Osteocyte (in vitro differentiated cells): ENCODE data around the gene PEDS1. TPM values are rescaled to one million over a fixed set of nuclear protein-coding genes. Genes with fewer than 3 reads are reported as not detected.
"Not testable (repeated sequence)": the region's sequence is repeated elsewhere in the genome, so short reads cannot be mapped to it uniquely, and the experiment has no call there.

Experiments
- DNase-seq: peaks from one replicate; pipeline ENCODE4 v3.0.0; 2021; ENCODE audit warnings: mixed read lengths; ENCODE audit not compliant: unreplicated experiment; ENCODE audit errors: extremely low spot score
- H3K27ac Mint-ChIP-seq: one replicate; pipeline ENCODE4 v1.8.0; 2021; ENCODE audit warnings: mild to moderate bottlenecking, mixed read lengths; ENCODE audit not compliant: unreplicated experiment
- H3K27me3 Mint-ChIP-seq: one replicate; pipeline ENCODE4 v1.8.0; 2021; ENCODE audit warnings: mixed read lengths; ENCODE audit not compliant: unreplicated experiment
- H3K36me3 Mint-ChIP-seq: one replicate; pipeline ENCODE4 v1.8.0; 2021; ENCODE audit warnings: mixed read lengths; ENCODE audit not compliant: unreplicated experiment
- H3K4me1 Mint-ChIP-seq: one replicate; pipeline ENCODE4 v1.8.0; 2021; ENCODE audit warnings: mixed read lengths; ENCODE audit not compliant: unreplicated experiment
- H3K4me3 Mint-ChIP-seq: one replicate; pipeline ENCODE4 v1.8.0; 2021; ENCODE audit warnings: mild to moderate bottlenecking, moderate library complexity, mixed read lengths; ENCODE audit not compliant: unreplicated experiment
- H3K9me3 Mint-ChIP-seq: one replicate; pipeline ENCODE4 v1.8.0; 2021; ENCODE audit warnings: mixed read lengths; ENCODE audit not compliant: unreplicated experiment
- CTCF ChIP-seq: fragments of 200-600 bp; sonication (generic); IDR thresholded peaks from 2 replicates; pipeline ENCODE4 v1.5.0; 2021; ENCODE audit warnings: antibody characterized with exemption, mild to moderate bottlenecking, moderate library complexity
- total RNA-seq: library from RNA; stranded (reverse); gene quantifications from 2 replicates; pipeline ENCODE4 v1.2.1, GENCODE V29; 2021

PEDS1 gene
- total RNA-seq, 1 donor from 2014 or later: 61.2 TPM

GRCh38 chr20:50141018-50141675 lies 12.4 kb downstream of the PEDS1 start:
- Mint-ChIP-seq H3K4me1 (peaks cover 65% of the 10 kb centered on the region), H3K36me3 (peaks cover 28% of the 10 kb centered on the region), H3K27ac (peak overlapping the region; percentile 27), H3K27me3 (no peaks in the 10 kb centered on the region), H3K9me3 (no peaks in the 10 kb centered on the region), H3K4me3 (no peak overlapping the region)
- no peak for DNase-seq
- no peak for TF ChIP-seq CTCF

DNA sequence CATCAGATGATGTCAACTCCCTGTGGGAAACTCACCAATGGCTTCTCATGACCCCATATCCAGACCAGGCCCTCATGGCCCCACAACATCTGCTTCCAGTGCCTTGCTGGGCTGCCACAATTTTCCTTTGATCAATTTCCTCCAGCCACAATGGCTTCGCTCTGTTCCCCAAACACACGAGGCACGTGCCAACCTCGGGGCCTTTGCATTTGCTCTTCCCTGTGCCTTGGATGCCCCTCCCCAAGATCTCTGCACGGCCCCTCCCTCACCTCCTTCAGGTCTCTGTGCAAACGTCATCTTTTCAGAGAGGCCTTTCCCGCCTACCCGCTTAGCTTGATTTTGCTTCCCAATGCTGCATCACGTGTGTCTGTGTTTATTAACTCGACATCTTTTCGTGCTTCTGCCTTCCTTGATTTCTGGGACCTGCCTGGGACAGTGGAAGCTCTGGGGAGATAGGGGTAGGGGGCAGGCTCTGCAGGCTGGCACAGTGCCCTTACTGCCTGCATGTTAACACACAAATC lies 13.1 kb downstream of the PEDS1 start:
- no peaks in the 10 kb centered on the region for H3K27me3 Mint-ChIP-seq
- TF ChIP-seq CTCF: no peak
- DNase-seq: no peak
- no peaks in the 10 kb centered on the region for H3K9me3 Mint-ChIP-seq
- H3K4me1 Mint-ChIP-seq: peaks cover 58% of the 10 kb centered on the region
- H3K27ac Mint-ChIP-seq: peak overlapping the region; percentile 88
- no peak overlapping the region for H3K4me3 Mint-ChIP-seq
- H3K36me3 Mint-ChIP-seq: peaks cover 28% of the 10 kb centered on the region

DNA sequence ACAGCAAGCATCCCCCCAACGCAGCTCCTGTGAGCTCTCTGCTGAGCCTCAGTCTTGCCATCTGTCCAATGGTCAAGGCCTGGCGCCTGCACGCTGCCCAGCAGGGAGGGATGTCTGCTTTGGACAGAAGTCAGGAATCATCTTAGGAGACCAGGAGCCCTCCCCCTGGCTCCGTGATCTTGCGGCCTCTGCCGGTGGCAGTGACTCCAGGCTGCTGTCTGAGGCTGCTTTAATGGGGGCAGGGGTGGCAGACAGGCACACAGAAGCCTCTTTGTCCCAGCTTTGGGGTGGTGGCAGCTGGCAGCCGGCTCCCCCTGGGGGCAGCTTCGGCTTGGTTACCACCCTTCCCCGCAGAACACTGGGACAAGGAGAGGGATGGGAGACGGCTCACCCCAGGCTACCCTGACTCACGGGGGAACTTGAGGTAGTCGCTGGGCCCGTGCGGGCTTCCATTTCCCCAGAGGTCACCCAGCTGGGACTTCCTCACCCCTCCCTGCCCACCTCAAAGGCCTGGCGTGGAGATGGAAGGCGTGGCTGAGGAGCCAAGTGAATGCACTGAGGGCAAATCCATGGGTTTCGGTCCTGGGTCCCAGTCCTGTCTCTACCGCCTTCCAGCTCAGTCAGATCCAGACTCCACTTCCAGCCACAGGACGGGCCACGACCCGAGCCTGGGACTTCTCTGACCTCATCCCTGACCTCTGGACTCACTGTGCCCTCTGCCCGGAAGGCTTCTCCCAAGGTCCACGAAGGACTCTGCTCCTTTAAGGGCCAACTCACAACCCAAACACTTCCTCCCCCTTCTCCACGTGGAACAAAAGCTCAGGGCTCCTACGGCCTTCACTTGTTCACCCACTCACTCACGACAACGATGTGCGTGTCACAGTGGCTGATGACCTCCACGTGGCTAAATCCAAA lies 14.8 kb downstream of the PEDS1 start:
- peak overlapping the region; percentile 88 for H3K27ac Mint-ChIP-seq
- H3K36me3 Mint-ChIP-seq: peaks cover 26% of the 10 kb centered on the region
- no peak for DNase-seq
- H3K27me3 Mint-ChIP-seq: no peaks in the 10 kb centered on the region
- H3K4me1 Mint-ChIP-seq: peaks cover 49% of the 10 kb centered on the region
- H3K9me3 Mint-ChIP-seq: no peaks in the 10 kb centered on the region
- H3K4me3 Mint-ChIP-seq: peak overlapping the region; percentile 11
- peak; percentile 27 for TF ChIP-seq CTCF

GRCh38 chr20:50138120-50138478 lies 15.4 kb downstream of the PEDS1 start:
- no peak for TF ChIP-seq CTCF
- DNase-seq: no peak
- no peaks in the 10 kb centered on the region for H3K27me3 Mint-ChIP-seq
- peaks cover 46% of the 10 kb centered on the region for H3K4me1 Mint-ChIP-seq
- no peaks in the 10 kb centered on the region for H3K9me3 Mint-ChIP-seq
- peaks cover 23% of the 10 kb centered on the region for H3K36me3 Mint-ChIP-seq
- no peak overlapping the region for H3K4me3 Mint-ChIP-seq
- peak overlapping the region; percentile 88 for H3K27ac Mint-ChIP-seq

DNA sequence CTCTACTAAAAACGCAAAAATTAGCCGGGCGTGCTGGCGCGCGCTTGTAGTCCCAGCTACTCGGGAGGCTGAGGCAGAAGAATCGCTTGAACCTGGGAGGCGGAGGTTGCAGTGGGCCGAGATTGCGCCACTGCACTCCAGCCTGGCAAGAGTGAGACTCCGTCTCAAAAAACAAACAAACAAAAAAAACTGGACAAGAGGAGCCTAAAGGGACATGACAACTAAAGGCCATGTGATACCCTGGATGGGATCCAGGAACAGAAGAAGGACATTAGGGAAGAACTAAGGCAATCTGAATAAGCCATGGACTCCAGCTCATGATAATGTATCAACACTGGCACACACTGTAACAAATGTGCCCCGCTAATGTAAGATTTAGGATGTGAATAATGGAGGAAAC lies 15.8 kb downstream of the PEDS1 start:
- not testable (repeated sequence) for DNase-seq
- H3K36me3 Mint-ChIP-seq: peaks cover 19% of the 10 kb centered on the region

More for the DNA sequence above, 15.8 kb downstream of the PEDS1 start:
- not testable (repeated sequence) for H3K9me3 Mint-ChIP-seq, H3K27me3 Mint-ChIP-seq, H3K4me3 Mint-ChIP-seq
- H3K27ac Mint-ChIP-seq: peak overlapping the region; percentile 88
- peaks cover 42% of the 10 kb centered on the region for H3K4me1 Mint-ChIP-seq
